ENCODE data around the gene CABYR.
"Not testable (repeated sequence)": the region's sequence is repeated elsewhere in the genome, so short reads cannot be mapped to it uniquely, and the experiment has no call there.

The CABYR gene

DNA sequence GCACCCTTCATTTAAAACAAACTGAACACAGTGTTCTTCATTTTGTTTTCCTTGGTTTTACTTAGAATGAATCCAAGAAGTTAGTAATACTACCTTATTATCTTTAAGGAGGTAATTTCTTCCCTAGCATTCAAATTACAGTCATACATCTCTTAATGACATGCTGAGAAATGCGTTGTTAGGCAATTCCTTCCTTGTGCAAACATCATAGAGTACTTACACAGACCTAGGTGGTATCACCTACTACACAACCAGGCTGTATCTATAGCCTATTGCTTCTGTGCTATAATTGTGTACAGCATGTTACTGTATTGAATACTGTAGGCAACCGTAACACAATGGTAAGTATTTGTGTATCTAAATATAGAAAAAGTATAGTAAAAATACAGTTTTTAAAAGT is 8.4 kb upstream of the CABYR start:
- no peak for FAIRE-seq

DNA sequence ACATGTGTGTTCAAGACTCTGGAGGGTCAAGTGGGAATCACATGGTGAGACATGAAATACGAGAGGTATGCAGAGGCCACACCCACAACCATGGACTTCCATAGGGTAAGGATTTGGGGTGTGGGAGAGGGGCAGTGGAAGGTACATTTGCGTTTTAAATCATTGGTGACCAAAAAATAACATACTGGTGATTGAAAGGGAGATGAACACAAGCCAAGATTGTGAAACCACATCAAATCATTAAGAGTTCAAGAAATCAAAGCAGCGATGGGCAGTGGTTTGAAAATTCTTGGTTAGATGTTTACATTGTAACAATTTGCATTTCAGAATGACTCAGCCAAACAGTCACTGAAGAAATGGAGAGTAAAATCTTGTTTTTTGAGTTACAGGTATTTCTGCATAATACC is 1.9 kb upstream of the CABYR start:
- FAIRE-seq, result no peak

DNA sequence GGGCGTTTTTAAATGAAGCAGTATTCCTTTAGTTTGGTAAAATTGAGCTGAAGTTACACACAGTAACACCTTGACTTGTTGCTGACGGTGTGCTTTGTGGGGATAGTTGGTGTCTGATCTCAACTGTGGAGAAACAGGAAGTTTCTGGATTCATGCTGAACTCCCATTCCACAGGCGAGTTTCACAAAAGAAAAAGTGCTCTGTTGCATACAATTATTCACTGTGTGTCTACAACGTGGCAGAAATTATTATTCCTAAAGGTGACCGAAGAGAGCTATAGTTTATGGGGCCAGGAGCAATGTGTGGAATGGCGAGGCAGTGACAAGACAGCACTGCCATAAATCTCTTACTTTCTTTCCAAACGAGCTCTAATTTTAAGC is 463 bp upstream of the CABYR start:
- FAIRE-seq, result no peak

DNA sequence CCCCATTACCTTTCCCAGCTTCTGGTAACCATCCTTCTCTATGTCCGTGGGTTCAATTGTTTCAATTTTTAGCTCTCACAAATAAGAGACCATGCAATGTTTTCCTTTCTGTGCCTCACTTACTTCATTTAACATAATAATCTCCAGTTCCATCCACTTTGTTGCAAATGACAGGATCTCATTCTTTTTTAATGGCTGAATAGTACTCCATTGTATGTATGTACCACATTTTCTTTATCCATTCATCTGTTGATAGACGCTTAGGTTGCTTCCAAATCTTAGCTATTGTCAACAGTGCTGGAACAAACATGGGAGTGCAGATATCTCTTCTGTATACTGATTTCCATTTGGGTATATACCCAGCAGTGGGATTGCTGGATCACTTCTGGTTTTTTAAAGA is 1.8 kb downstream of the CABYR start:
- FAIRE-seq, result no peak

DNA sequence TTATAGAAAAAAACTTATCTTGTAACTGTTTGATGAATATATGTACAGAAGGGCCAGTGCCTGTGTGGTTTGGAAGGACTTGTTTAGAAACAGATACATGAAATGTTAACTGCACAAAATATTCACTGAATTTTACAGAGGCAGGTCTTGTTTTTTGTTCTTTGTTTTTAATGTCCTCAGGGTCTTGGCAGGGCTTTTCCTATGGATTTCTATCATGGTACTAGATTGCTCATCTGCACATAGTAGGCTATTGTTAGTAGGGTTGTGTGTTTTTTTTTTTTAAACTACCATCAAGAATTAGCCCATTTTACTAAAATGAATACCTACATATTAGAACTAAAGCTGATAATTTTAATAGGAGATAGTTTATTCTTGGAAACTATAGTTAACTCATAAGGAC is 3.5 kb downstream of the CABYR start:
- no peak for FAIRE-seq

DNA sequence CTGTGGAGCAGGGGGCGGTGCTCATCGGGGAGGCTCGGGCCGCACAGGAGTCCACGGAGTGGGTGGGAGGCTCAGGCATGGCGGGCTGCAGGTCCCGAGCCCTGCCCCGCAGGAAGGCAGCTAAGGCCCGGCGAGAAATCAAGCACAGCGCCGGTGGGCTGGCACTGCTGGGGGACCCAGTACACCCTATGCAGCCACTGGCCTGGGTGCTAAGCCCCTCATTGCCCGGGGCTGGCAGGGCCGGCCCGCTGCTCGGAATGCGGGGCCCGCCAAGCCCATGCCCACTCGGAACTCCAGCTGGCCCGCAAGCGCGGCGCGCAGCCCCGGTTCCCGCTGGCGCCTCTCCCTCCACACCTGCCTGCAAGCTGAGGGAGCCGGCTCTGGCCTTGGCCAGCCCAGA is 10.7 kb downstream of the CABYR start:
- not testable (repeated sequence) for FAIRE-seq

DNA sequence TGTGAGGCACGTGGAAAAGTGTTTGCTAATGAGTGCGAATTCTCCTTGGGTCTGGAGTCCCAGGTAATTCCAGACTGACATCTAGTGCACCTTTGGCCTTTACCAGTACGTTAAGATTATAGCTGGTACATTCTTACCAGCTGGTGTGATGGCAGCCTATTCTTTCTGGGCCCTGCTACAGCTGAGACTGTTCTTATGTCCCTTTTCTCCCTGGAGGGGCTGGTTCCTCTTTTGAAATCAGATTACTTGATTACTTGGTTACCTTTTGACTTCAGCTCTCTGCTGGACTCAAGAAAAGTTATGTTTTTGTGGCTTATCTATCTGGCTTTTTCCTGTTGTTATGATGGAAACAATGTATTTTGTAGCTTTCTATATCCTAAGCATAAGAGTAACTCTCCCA is 14.5 kb downstream of the CABYR start:
- FAIRE-seq, result no peak

DNA sequence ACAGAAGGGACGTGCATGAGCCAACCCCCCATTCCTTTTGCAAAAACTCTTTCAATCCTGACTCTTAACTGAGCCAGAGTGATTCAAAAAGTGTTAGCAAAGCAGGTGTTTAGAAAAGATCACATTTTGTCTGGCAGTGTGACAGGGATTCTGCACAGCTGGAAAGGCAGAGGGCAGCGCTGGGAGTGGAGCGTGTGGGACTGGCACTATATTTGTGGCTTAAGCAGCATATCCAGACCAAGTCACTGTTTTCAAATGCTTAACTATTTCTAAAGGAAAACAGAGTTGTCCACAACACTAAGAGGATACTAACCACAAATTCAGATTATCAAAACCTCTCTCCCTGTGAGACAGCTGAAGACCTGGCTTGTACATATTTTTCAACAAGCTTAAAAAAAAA is 19.0 kb downstream of the CABYR start:
- FAIRE-seq, result no peak

DNA sequence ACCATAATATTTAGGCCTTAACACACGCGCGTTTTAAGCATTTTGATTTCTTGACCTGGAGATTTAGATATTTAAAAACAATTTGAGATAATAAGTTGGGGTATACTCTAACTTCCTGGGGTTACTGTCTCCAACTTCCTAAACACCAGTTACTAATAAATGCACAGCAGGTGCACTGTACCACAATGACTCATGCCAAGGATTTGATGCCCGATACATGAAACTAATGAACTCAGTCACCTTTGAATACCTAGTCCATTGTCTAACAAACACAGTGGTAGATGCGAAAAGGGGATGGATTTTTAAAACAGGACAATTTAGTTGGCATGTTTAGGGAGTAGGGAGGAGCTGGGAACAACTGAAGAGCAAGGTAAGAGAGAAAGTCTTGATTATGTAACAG is 21.2 kb downstream of the CABYR start:
- FAIRE-seq, result no peak

DNA sequence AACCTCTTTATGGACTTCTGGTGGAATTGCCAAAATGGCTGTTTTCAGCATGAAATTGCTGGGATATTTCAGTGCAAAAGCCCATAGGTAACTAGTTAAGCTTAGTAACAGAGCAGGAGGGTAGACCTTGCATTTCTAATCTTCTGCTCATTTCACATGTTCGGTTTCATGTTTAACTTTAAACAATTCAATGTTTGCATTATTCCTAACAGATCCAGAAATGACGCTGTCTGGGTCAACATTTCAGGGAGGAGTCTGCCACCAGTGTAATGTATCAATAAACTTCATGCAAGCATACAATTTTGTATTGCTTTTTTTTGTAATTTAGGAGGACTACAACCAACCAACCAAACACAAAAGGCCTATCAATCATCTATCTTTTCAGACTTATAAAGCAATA is 22.4 kb downstream of the CABYR start:
- FAIRE-seq, result no peak

DNA sequence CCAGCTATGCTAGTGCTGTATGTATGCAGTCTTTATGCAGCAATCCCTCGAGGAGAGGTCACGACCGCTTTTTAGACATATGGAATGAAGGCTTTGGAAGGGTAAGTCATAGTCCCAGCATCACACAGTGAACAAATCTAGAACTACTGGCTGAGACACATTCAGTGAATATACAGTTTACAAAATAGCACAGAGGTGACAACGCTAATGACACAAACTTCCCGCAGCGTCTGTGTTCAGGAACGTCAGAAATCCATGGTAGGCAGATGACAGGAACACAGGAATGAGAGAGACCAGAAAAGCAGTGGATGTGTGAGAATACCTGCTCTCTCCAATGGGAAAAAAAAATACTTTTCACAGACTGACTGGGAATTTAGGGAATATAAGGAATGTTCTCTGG is 29.6 kb downstream of the CABYR start:
- FAIRE-seq, result no peak

DNA sequence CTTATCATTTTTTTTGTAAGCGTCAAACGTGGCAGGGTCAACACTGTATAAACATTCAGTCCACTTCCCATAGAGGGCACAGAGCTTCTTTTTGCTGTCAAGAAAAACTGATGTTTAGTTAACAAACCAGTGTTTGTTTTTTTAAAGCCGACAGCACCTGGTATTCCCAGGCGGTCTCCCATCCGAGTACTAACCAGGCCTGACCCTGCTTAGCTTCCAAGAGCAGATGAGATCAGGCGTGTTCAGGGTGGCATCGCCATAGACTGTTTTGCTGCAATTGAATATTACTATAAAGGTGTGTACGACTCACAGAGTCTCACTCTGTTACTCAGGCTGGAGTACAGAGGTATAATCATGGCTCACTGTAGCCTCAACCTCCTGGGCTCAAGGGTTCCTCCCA is 31.5 kb downstream of the CABYR start:
- FAIRE-seq, result no peak

DNA sequence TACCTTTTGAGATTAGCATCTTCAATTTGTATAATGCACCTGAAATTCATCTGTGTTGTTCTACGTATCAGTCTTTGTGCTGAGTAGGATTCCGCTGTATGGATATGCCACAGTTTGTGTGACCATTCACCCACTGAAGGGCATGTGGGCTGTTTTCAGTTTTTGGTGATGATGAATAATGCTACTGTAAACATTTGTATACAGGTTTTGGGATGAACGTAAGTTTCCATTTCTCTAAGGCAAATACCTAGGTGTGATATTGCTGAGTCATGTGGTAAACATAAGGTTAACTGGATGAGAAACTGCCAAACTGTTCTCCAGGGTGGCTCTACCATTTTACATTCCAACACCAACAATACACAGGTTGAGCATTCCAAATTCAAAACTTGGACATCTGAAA is 35.1 kb downstream of the CABYR start:
- no peak for FAIRE-seq

DNA sequence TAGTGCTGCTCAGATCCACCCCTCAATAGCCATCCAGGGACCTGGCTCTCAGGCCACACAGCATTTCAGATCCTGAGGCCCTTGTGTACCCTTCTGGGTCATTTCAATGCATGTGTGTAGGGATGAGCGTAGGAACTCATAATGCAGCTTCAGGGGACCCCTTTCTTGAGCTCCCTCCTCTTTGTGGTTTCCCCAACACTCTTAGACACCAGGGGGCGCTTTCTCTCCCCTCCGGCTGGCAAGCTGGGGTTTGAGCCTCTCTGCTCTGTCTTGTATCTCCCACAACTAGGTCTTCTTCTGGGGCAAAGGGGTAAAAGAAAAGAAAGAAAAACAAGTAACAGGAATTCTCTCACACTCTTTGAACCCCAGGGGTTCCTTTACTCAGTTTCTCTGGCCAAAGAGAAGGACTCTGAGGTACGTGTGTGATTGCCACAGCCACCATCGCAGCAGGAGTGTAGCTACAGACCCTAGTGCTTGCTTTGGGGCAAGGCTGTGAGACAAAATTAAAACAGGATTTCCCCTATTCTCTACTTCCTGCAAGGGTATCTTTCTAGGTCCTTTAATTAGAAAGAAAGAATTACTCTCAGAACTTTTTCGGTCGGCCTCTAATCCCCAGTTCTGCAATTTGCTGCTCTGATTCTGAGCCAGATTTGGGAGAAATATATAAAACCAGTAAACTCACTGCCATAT is 38.0 kb downstream of the CABYR start:
- no peak for FAIRE-seq

DNA sequence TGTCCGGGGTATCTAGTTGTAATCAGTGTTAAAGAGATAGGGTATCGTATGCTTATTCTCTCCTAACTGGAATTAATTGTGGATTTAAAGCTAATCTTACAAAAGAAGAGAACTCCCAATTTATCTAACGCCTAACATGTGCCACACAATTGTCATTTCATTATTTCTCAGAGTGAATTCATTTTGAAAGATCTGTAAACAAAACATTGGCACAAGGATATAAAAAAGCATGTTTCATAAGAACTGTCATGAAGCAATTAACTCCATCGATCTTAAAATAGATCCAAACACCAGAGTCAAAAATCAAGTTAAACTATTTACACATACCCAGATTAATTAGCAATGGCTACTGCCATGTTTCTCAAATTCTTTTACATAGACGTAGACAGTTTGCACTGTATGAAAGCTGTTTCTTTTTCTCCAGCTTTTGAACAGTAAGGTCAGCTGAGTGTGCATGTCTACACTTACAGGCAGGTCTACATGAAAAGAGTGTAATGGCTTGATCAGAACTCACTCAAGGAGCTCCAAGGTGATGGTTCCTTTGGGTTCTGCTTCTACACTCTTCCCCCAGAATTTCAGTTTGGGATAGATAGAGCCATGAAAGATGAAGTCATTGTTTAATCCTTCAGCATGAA is 38.8 kb downstream of the CABYR start:
- no peak for FAIRE-seq

DNA sequence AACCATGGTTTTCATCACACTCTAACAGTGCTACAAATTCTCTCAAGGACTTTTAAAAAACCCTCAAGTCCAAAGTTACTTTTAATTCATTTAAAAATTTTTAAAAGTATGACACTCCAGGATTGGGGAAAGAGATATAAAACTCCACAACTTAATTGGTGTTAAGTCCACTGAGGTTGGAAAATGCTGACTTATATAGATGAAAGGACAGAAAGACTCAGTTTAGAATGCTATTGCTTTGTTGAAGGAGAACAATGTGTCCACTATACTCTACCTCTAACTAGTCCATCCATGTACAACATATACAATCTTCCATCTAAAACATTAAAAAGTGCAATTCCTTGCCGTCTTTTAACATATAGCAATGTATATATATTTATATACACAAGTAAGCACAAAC is 41.2 kb downstream of the CABYR start:
- no peak for FAIRE-seq

DNA sequence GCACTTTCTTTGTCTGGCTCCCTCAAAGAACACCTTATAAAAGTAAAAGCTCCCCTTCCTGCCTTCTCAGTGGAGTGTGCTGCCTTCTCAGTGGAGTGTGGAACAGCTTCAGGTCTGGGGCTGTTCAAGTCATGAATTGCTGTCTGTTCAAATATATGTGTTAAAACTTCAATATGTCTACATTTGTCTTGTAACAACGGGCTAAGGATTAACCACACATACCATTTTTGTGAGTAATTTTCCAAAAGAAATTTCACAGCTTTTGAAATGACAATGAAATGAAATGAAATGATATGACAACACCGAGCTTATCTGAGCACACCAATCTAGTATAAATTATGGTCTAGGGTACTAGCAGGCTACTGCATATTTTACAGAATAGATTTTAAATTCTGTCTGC is 42.9 kb downstream of the CABYR start:
- no peak for FAIRE-seq

DNA sequence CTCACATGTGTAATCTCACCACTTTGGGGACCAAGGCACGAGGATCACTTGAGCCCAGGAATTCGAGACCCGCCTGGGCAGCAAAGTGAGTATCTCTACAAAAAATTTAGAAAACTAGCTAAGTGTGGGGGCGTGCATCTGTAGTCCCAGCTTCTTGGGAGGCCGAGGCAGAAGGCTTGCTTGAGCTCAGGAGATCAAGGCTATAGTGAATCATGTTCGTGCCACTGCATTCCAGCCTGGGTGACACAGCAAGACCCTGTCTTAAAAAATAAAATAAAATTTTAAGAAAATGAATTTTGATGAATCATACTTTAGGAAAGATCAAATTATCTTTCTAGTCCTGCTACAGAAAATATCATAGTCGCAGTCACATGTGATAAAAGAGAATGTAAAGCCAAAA is 46.9 kb downstream of the CABYR start:
- no peak for FAIRE-seq

DNA sequence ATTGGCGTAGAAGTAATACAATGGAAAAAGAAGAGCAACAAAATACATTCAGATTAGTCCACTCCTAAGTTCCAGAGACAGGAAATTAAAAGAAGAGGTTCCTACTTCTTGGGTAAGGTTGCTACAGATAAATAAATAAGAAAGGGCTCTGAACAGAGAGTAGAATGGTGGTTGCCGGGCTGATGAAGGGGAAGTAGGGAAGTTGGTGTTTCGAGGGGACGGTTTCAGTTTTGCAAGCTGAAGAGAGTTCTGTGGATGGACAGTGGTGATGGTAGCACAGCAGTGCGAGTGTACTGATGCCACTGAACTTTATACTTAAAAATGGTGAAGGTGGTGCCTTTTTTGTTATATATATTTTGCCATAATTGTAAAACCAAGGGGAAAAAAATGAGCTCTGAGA is 48.2 kb downstream of the CABYR start:
- FAIRE-seq, result no peak

DNA sequence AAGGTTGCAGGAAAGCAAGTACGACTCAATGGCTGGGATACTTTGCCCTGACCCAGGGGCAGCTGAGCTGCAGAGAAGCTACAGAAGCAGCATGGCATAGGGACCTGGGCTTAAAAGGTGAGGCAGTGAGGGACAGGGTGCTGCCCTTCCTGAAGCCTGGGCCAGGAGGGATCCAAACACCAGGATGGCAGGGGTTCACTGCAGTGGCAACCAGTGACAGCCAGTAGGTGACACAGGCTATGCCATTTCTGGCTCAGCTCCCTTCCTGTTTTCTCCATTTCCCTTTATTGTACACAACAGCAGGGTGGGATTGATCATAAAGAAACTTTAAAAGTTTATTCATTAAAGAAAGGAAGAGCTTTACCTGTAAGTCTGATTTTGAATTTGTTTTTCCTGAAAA is 48.8 kb downstream of the CABYR start:
- FAIRE-seq, result no peak

DNA sequence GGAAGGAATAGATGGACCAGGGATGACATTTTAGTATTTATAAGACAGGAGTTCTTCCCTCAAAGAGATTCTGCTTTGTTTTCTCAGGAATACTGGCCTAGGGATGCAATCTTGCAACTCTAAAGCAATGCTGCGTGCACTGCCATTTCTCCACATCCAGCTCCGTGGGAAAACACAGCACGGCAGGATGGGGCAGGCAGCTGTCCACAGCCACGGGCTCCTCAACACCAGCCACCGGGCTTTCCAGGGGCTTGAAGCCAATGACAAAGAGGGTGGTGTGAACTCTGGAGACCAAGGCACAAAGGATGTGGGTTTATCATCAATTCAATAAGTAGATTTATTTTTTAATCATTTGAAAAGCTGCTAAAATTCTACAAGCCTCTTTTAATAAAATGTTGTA is 49.3 kb downstream of the CABYR start:
- no peak for FAIRE-seq

DNA sequence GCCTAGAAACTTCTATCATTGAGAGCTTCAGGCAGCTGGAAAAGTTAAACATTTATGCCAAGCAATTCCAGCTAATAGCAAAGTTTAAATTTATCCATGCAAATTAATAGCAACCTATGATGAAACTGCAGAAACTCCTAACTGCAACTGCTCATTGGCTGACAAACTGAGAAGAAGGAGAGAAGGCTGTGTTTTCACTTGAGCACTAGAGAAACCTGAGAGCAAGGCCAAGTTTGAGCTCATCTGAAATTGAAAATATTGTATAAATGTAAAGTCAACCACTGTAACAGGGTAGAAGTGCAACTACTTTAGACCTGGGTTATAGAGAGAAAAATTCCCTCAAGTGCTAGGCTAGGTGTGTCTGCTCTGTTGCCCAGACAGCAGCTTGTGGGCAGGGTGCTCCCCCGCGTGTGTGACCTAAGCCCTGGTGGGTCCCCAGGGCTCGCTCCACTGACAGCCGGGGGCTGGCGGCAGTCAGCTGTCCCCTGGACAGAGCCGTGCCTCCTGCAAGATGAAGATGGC is 50.2 kb downstream of the CABYR start:
- no peak for FAIRE-seq

DNA sequence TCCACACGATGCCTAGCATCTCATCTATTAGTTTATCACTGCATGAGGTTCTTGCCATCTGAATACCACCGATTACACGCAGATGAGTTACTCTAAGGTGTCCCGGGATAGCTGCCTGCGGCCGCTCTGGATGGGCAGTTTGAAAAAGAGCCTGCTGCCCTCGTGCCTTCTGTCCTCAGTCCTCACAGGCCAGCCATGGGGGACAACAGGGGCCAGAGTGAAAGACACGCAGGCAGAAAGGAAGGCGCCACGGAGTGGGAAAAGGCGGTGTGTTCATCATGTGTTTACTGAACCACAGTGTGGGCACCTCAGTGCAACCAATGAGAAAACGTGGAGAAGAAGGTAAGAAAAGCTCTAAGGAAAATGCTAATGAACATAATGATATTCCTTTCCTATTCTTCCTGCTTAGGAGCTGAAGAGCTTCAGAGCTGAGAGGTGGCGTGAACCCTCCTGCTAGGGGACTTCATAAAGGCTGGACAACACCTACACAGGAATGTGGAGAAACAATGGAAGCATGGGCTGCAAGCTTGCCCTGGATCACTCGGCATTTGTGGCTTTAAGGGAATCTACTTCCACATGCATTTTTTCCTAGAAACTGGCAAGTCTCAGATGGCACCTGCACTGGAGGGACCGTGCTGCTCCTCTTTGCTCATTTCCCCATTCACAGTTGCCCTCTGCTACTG is 50.9 kb downstream of the CABYR start:
- no peak for FAIRE-seq

DNA sequence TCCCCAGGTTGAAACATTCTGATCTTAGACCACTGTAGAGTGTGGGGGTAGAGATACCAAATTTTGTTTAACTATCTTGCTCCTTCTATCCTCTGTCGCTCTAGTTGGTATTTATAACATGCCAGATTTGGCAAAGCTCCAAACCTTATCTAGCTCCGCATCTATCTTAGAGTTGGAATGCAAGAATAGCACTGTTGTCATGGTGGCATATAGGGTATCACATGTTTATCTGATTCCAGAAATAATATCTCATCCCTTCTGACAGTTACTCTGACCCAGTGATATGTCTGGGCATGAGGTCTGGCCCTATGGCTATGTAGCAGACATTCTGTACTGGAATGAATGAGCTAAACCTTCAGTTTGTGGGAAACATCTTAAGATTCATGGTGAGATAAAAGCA is 51.7 kb downstream of the CABYR start:
- FAIRE-seq, result no peak

Data from G401.6 (cell line).